H9 (cell line): ENCODE results near the gene LRRC34. TPM values are rescaled to one million over a fixed set of nuclear protein-coding genes. Genes with fewer than 3 reads are reported as not detected.

Experiments
- DNase-seq: peaks from one replicate; pipeline ENCODE4 v3.0.0-alpha.2; 2017
- H2AFZ ChIP-seq: one replicate; pipeline ENCODE4 v1.6.1; 2013; ENCODE audit warnings: mild to moderate bottlenecking, low read length, control low read depth, moderate library complexity
- H2AK5ac ChIP-seq: 2 replicates; pipeline ENCODE4 v1.6.1; 2013; ENCODE audit warnings: low read length, control low read depth, mixed read lengths; ENCODE audit not compliant: insufficient read length
- H2BK120ac ChIP-seq: one replicate; pipeline ENCODE4 v1.6.1; 2013; ENCODE audit warnings: low read depth, mild to moderate bottlenecking, low read length, control low read depth, inconsistent platforms; ENCODE audit not compliant: poor library complexity, severe bottlenecking
- H2BK12ac ChIP-seq: 2 replicates; pipeline ENCODE4 v1.6.1; 2013; ENCODE audit warnings: low read length, control low read depth, mixed read lengths, low read depth; ENCODE audit not compliant: insufficient read length
- H2BK15ac ChIP-seq: 2 replicates; pipeline ENCODE4 v1.6.1; 2013; ENCODE audit warnings: low read depth, low read length, control low read depth
- H2BK20ac ChIP-seq: one replicate; pipeline ENCODE4 v1.6.1; 2013; ENCODE audit warnings: low read depth, mild to moderate bottlenecking, low read length, control low read depth, inconsistent platforms; ENCODE audit not compliant: poor library complexity, severe bottlenecking
- H2BK5ac ChIP-seq: 2 replicates; pipeline ENCODE4 v1.6.1; 2013; ENCODE audit warnings: low read length, control low read depth, mixed read lengths; ENCODE audit not compliant: insufficient read length
- H3K14ac ChIP-seq: 2 replicates; pipeline ENCODE4 v1.6.1; 2013; ENCODE audit warnings: low read length, control low read depth; ENCODE audit not compliant: insufficient read depth
- H3K18ac ChIP-seq: 2 replicates; pipeline ENCODE4 v1.6.1; 2013; ENCODE audit warnings: low read depth, mild to moderate bottlenecking, mixed read lengths, low read length, control low read depth; ENCODE audit not compliant: insufficient read length
- H3K23ac ChIP-seq: 2 replicates; pipeline ENCODE4 v1.6.1; 2013; ENCODE audit warnings: low read length, control low read depth, mixed read lengths, low read depth; ENCODE audit not compliant: insufficient read length
- H3K23me2 ChIP-seq: 2 replicates; pipeline ENCODE4 v1.6.1; 2013; ENCODE audit warnings: low read depth, mild to moderate bottlenecking, mixed read lengths, low read length, control low read depth; ENCODE audit not compliant: insufficient read length, poor library complexity, severe bottlenecking
- H3K27ac ChIP-seq: 2 replicates; pipeline ENCODE4 v1.5.1; 2013; ENCODE audit warnings: low read length, control low read depth, mixed read lengths, low read depth; ENCODE audit not compliant: insufficient read length
- H3K27me3 ChIP-seq: 2 replicates; pipeline ENCODE4 v1.6.1; 2013; ENCODE audit warnings: low read length, control low read depth, inconsistent platforms; ENCODE audit not compliant: insufficient read depth
- H3K4ac ChIP-seq: 2 replicates; pipeline ENCODE4 v1.6.1; 2013; ENCODE audit warnings: low read depth, mild to moderate bottlenecking, control low read depth, inconsistent platforms, low read length, moderate library complexity
- H3K4me1 ChIP-seq: 2 replicates; pipeline ENCODE4 v1.6.1; 2013; ENCODE audit warnings: low read length, control low read depth, inconsistent platforms; ENCODE audit not compliant: insufficient read depth
- H3K4me2 ChIP-seq: 2 replicates; pipeline ENCODE4 v1.6.1; 2013; ENCODE audit warnings: low read length, control low read depth, mixed read lengths; ENCODE audit not compliant: insufficient read length, insufficient read depth
- H3K56ac ChIP-seq: 2 replicates; pipeline ENCODE4 v1.6.1; 2013; ENCODE audit warnings: low read depth, mild to moderate bottlenecking, mixed read lengths, low read length, control low read depth; ENCODE audit not compliant: insufficient read length
- H3K79me1 ChIP-seq: 2 replicates; pipeline ENCODE4 v1.6.1; 2013; ENCODE audit warnings: low read depth, mild to moderate bottlenecking, moderate library complexity, low read length, control low read depth, inconsistent platforms; ENCODE audit not compliant: insufficient read depth, poor library complexity, severe bottlenecking
- H3K79me2 ChIP-seq: 2 replicates; pipeline ENCODE4 v1.6.1; 2013; ENCODE audit warnings: low read length, control low read depth, inconsistent platforms; ENCODE audit not compliant: insufficient read depth
- H3K9ac ChIP-seq: 2 replicates; pipeline ENCODE4 v1.6.1; 2013; ENCODE audit warnings: low read length, control low read depth, mixed read lengths; ENCODE audit not compliant: insufficient read length; ENCODE audit errors: extremely low read depth
- H3K9me3 ChIP-seq: one replicate; pipeline ENCODE4 v1.6.1; 2013; ENCODE audit warnings: low read depth, low read length, inconsistent platforms; ENCODE audit not compliant: control insufficient read depth
- H3T11ph ChIP-seq: one replicate; pipeline ENCODE4 v1.6.1; 2013; ENCODE audit warnings: mild to moderate bottlenecking, low read length, control low read depth, inconsistent platforms
- H4K20me1 ChIP-seq: one replicate; pipeline ENCODE4 v1.6.1; 2013; ENCODE audit not compliant: control insufficient read depth, insufficient read length, insufficient read depth
- H4K5ac ChIP-seq: 2 replicates; pipeline ENCODE4 v1.6.1; 2013; ENCODE audit warnings: low read depth, mild to moderate bottlenecking, mixed read lengths, low read length, control low read depth; ENCODE audit not compliant: insufficient read length
- H4K8ac ChIP-seq: replicated peaks from 2 replicates; pipeline ENCODE4 v1.6.1; 2013; ENCODE audit warnings: low read length, control low read depth, mixed read lengths, low read depth; ENCODE audit not compliant: insufficient read length
- H4K91ac ChIP-seq: 2 replicates; pipeline ENCODE4 v1.6.1; 2013; ENCODE audit warnings: low read depth, mild to moderate bottlenecking, moderate library complexity, mixed read lengths, low read length, control low read depth; ENCODE audit not compliant: insufficient read length
- H3K27ac Mint-ChIP-seq, 3 experiments: 2 replicates in 2 of 3; 3 replicates in 1 of 3; pipeline ENCODE4 v1.8.0; 2020 to 2021; ENCODE audit warnings: mixed read lengths in 3 of 3, mild to moderate bottlenecking in 1 of 3, moderate library complexity in 1 of 3
- H3K27me3 Mint-ChIP-seq: 2 replicates; pipeline ENCODE4 v1.8.0; 2021; ENCODE audit warnings: low read depth, mild to moderate bottlenecking, moderate library complexity, mixed read lengths
- H3K36me3 Mint-ChIP-seq, 3 experiments: 2 replicates in 2 of 3; 3 replicates in 1 of 3; pipeline ENCODE4 v1.8.0; 2020 to 2021; ENCODE audit warnings: low read depth in 3 of 3, mixed read lengths in 3 of 3; ENCODE audit not compliant: insufficient read depth in 1 of 3
- H3K4me1 Mint-ChIP-seq, 2 experiments: 2 replicates each; pipeline ENCODE4 v1.8.0; 2020; ENCODE audit warnings: mixed read lengths in 2 of 2
- H3K4me3 Mint-ChIP-seq, 2 experiments: 2 replicates in 1 of 2; 3 replicates in 1 of 2; pipeline ENCODE4 v1.8.0; 2020 to 2021; ENCODE audit warnings: mild to moderate bottlenecking in 2 of 2, mixed read lengths in 2 of 2, moderate library complexity in 1 of 2
- H3K9me3 Mint-ChIP-seq, 2 experiments: 2 replicates in 1 of 2; 3 replicates in 1 of 2; pipeline ENCODE4 v1.8.0; 2020; ENCODE audit warnings: mild to moderate bottlenecking in 2 of 2, mixed read lengths in 2 of 2, moderate library complexity in 1 of 2
- CTCF ChIP-seq: fragments of 200-600 bp; sonication (generic); conservative IDR thresholded peaks from 3 replicates; pipeline ENCODE4 v1.8.0; 2021; ENCODE audit warnings: antibody characterized with exemption, mild to moderate bottlenecking
- WGBS: extraction: QIAGEN DNeasy Blood & Tissue Kit; methylation state at CpG from one replicate; pipeline ENCODE4 v1.1.7; 2013; ENCODE audit warnings: missing lambda C conversion rate, low lambda C conversion rate, mixed read lengths; ENCODE audit not compliant: insufficient read length; ENCODE audit errors: extremely low coverage; 5-methylcytosine and 5-hydroxymethylcytosine counted together
- total RNA-seq: library from RNA; stranded (reverse); gene quantifications from 2 replicates; pipeline ENCODE4 v1.2.1, GENCODE V29; 2021

Gene LRRC34
- total RNA-seq, 1 experiment from 2014 or later, result 4.6 TPM

DNA sequence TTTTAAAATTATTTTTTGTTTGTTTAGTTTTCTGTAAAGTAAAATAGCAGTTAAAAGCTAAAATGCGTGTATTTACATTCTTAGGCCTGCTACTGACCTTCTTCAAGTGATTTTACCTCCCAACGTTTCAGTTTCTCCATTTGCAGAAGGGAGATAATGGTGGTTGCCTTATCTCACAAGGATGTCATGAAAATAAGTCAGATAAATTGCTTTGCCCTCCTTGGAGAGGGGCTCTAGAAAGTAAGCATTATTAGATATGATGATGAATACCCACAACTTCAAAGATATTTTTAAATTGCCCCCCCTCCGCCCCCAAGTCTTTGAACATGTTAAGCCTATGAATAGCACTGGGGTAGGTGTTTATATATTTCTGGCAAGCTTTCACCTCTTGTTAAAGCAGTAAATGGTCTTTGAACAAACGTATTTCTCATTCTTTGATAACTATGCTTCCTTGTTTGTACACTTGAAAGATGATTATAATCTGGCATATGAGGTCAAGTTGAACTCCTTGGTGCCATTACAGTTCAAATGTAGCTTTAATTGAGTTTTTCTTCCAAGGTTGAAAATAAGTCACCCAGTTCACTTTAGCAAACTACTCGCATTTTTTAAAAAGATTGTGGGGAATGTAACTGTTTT is 54.2 kb downstream of the LRRC34 start:
- Histone ChIP-seq H2BK12ac (no peak overlapping the region), H3K9ac (no peak overlapping the region)
- no peak overlapping the region for H3K4me3 Mint-ChIP-seq

More for the DNA sequence above, 54.2 kb downstream of the LRRC34 start:
- H2BK120ac ChIP-seq, result no peak overlapping the region
- no peaks in the 10 kb centered on the region for H3K79me1 ChIP-seq
- H3K4me2 ChIP-seq, result no peak overlapping the region
- no peak overlapping the region for H2BK5ac ChIP-seq
- no peak overlapping the region for H3K14ac ChIP-seq
- Mint-ChIP-seq H3K27me3 (no peaks in the 10 kb centered on the region; the same call in 1 of the 2 replicates), H3K27ac (no peak overlapping the region), H3K9me3 (peaks cover 3 to 8% of the 10 kb centered on the region in 2 experiments; a peak in 3 of 5 replicates), H3K36me3 (peaks cover 0 to 2% (median 2%) of the 10 kb centered on the region in 3 experiments; a peak in 3 of 7 replicates), H3K4me1 (no peaks in the 10 kb centered on the region)
- H4K5ac ChIP-seq, result no peak overlapping the region
- H2BK20ac ChIP-seq, result no peak overlapping the region
- H3T11ph ChIP-seq, result no peak overlapping the region
- H4K91ac ChIP-seq, result no peak overlapping the region
- H2BK15ac ChIP-seq, result no peak overlapping the region
- H3K4ac ChIP-seq, result no peak overlapping the region
- H3K23ac ChIP-seq, result no peak overlapping the region
- WGBS, result no CpG with 5 or more reads among the region's 5 CpGs
- no peak overlapping the region for H4K8ac ChIP-seq
- no peaks in the 10 kb centered on the region for H3K27me3 ChIP-seq
- H3K23me2 ChIP-seq, result no peaks in the 10 kb centered on the region
- no peaks in the 10 kb centered on the region for H3K79me2 ChIP-seq
- H2AFZ ChIP-seq, result no peak overlapping the region
- H3K27ac ChIP-seq, result no peak overlapping the region
- no peak overlapping the region for H2AK5ac ChIP-seq
- no peaks in the 10 kb centered on the region for H3K9me3 ChIP-seq
- no peak overlapping the region for H3K18ac ChIP-seq
- DNase-seq, result no peak
- H3K4me1 ChIP-seq, result no peaks in the 10 kb centered on the region
- no peaks in the 10 kb centered on the region for H4K20me1 ChIP-seq
- no peak overlapping the region for H3K56ac ChIP-seq
- no peak for TF ChIP-seq CTCF
